Measurements from ENCODE around the gene CDC6. TPM values are rescaled to one million over a fixed set of nuclear protein-coding genes. Genes with fewer than 3 reads are reported as not detected.

CDC6 gene
- total and polyA plus RNA-seq, 2 donors (not counting 1 experiment from before 2014, with no cell fraction given) = 0.69 to 2.2 TPM

DNA sequence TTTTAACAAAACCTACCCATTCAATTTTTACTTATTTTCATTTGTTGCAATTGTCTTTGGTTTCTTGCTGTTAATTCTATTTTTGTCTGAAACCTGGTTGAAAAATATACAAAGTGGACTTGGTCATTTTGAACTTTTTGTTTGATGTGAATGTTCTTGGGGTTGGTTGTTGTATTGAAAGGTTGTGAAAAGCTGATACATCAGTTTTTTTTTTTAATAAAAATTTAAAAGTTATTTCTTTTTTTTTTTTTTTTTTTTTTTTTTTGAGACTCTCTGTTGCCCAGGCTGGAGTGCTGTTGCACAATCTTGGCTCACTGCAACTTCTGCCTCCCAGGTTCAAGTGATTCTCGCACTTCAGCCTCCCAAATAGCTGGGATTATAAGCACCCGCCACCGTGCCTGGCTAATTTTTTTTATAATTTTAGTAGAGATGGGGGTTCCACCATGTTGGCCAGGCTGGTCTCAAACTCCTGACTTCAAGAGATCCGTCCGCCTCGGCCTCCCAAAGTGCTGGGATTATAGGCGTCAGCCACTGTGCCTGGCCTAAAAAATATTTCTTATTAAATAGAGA is 39.7 kb upstream of the CDC6 start:
- Mint-ChIP-seq H3K4me1 (peaks cover 28% of the 10 kb centered on the region), H3K4me3 (no peak overlapping the region), H3K9me3 (ENCODE audit: insufficient read depth) (no peaks in the 10 kb centered on the region), H3K27ac (no peak overlapping the region), H3K27me3 (no peaks in the 10 kb centered on the region)
- WGBS (ENCODE audit: insufficient coverage) = 100% methylated on average over 1 of the region's 7 CpGs
- Histone ChIP-seq H3K9me3 (ENCODE audit: control extremely low read depth in 1 of 3, control insufficient read depth in 2 of 3, insufficient read depth in 1 of 3, low read length in 2 of 3) (no peaks in the 10 kb centered on the region), H3K36me3 (replicated peaks in 1 of 2; ENCODE audit: control extremely low read depth in 1 of 2, control insufficient read depth in 1 of 2, extremely low read depth in 1 of 2, insufficient read depth in 2 of 2, low read length in 1 of 2) (peaks cover 0 to 13% of the 10 kb centered on the region in 2 experiments), H3K4me2 (replicated peaks; ENCODE audit: low read depth, low read length, poor library complexity, severe bottlenecking) (no peak overlapping the region), H3K79me2 (ENCODE audit: control insufficient read depth, insufficient read depth, low read length) (peaks cover 94% of the 10 kb centered on the region), H3K27ac (ENCODE audit: low read length in 2 of 2) (no peak overlapping the region), H3K4me1 (ENCODE audit: control insufficient read depth in 2 of 2, insufficient read depth in 2 of 2, low read length in 2 of 2) (no peaks in the 10 kb centered on the region), H3K27me3 (replicated peaks in 1 of 4; ENCODE audit: control extremely low read depth in 1 of 4, control insufficient read depth in 3 of 4, insufficient read depth in 4 of 4, low read length in 3 of 4) (no peaks in the 10 kb centered on the region), H4K20me1 (ENCODE audit: control insufficient read depth, insufficient read depth, low read length, poor library complexity, severe bottlenecking) (peaks cover 82% of the 10 kb centered on the region), H3K4me3 (ENCODE audit: control extremely low read depth in 1 of 5, extremely low read depth in 1 of 5, insufficient read depth in 1 of 5, low read depth in 2 of 5, low read length in 4 of 5) (no peak overlapping the region), H3K9ac (ENCODE audit: low read length) (no peak overlapping the region), H2AFZ (ENCODE audit: insufficient read depth, low read depth, low read length, poor library complexity, severe bottlenecking) (no peak overlapping the region)
- ATAC-seq (ENCODE audit: low read depth) (no peak), DNase-seq (no peak)
- ChIA-PET POLR2A (no interaction called here), CTCF (no interaction called here)
- TF ChIP-seq EZH2 (IDR thresholded peaks at IDR 0.05; ENCODE audit: borderline replicate concordance, insufficient read depth, low read depth, low read length, poor library complexity, severe bottlenecking) = no peak
- TF ChIP-seq, protein P1, sequence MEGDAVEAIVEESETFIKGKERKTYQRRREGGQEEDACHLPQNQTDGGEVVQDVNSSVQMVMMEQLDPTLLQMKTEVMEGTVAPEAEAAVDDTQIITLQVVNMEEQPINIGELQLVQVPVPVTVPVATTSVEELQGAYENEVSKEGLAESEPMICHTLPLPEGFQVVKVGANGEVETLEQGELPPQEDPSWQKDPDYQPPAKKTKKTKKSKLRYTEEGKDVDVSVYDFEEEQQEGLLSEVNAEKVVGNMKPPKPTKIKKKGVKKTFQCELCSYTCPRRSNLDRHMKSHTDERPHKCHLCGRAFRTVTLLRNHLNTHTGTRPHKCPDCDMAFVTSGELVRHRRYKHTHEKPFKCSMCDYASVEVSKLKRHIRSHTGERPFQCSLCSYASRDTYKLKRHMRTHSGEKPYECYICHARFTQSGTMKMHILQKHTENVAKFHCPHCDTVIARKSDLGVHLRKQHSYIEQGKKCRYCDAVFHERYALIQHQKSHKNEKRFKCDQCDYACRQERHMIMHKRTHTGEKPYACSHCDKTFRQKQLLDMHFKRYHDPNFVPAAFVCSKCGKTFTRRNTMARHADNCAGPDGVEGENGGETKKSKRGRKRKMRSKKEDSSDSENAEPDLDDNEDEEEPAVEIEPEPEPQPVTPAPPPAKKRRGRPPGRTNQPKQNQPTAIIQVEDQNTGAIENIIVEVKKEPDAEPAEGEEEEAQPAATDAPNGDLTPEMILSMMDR (IDR thresholded peaks at IDR 0.05) = no peak
- intact Hi-C loops (cut with micrococcal nuclease) = no loop called here

DNA sequence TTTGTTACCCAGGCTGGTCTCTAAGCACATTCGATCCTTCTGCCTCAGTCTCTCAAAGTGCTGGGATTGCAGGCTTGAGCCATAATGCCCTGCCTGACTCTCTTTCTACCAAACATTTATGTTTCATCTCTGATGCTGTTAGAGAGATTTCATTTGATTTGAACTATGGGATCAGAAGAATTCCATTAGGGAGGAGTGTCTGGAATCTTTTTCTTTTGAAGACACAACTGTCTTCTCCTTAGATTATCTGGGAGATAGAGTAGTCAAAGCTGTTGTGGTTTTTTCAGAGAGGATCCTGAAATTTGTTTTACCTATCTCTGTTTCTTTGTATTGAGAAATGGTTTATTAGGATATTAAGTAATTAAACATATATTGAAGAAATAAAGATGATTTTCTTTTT is 39.2 kb upstream of the CDC6 start:
- no peaks in the 10 kb centered on the region for H3K9me3 Mint-ChIP-seq (ENCODE audit: insufficient read depth)

More for the DNA sequence above, 39.2 kb upstream of the CDC6 start:
- ChIA-PET CTCF (no interaction called here), POLR2A (no interaction called here)
- peaks cover 27% of the 10 kb centered on the region for H3K4me1 Mint-ChIP-seq
- H3K4me3 Mint-ChIP-seq = no peak overlapping the region
- H3K27ac ChIP-seq (ENCODE audit: low read length in 2 of 2) = no peak overlapping the region
- no peak overlapping the region for H3K27ac Mint-ChIP-seq
- H4K20me1 ChIP-seq (ENCODE audit: control insufficient read depth, insufficient read depth, low read length, poor library complexity, severe bottlenecking) = peaks cover 80% of the 10 kb centered on the region
- ATAC-seq (ENCODE audit: low read depth) = no peak
- WGBS (ENCODE audit: insufficient coverage) = no CpG with 5 or more reads among the region's 1 CpG
- H3K4me1 ChIP-seq (ENCODE audit: control insufficient read depth in 2 of 2, insufficient read depth in 2 of 2, low read length in 2 of 2) = no peaks in the 10 kb centered on the region
- H3K36me3 ChIP-seq (replicated peaks in 1 of 2; ENCODE audit: control extremely low read depth in 1 of 2, control insufficient read depth in 1 of 2, extremely low read depth in 1 of 2, insufficient read depth in 2 of 2, low read length in 1 of 2) = peaks cover 0 to 15% of the 10 kb centered on the region in 2 experiments
- DNase-seq = no peak
- H3K4me3 ChIP-seq (ENCODE audit: control extremely low read depth in 1 of 5, extremely low read depth in 1 of 5, insufficient read depth in 1 of 5, low read depth in 2 of 5, low read length in 4 of 5) = no peak overlapping the region
- H3K79me2 ChIP-seq (ENCODE audit: control insufficient read depth, insufficient read depth, low read length) = peaks cover 94% of the 10 kb centered on the region
- H3K4me2 ChIP-seq (replicated peaks; ENCODE audit: low read depth, low read length, poor library complexity, severe bottlenecking) = no peak overlapping the region
- no peak for TF ChIP-seq EZH2 (IDR thresholded peaks at IDR 0.05; ENCODE audit: borderline replicate concordance, insufficient read depth, low read depth, low read length, poor library complexity, severe bottlenecking)
- TF ChIP-seq, protein P1 (IDR thresholded peaks at IDR 0.05) = no peak
- intact Hi-C loops (cut with micrococcal nuclease) = no loop called here
- no peaks in the 10 kb centered on the region for H3K27me3 ChIP-seq (replicated peaks in 1 of 4; ENCODE audit: control extremely low read depth in 1 of 4, control insufficient read depth in 3 of 4, insufficient read depth in 4 of 4, low read length in 3 of 4)
- no peak overlapping the region for H2AFZ ChIP-seq (ENCODE audit: insufficient read depth, low read depth, low read length, poor library complexity, severe bottlenecking)
- no peaks in the 10 kb centered on the region for H3K27me3 Mint-ChIP-seq
- no peaks in the 10 kb centered on the region for H3K9me3 ChIP-seq (ENCODE audit: control extremely low read depth in 1 of 3, control insufficient read depth in 2 of 3, insufficient read depth in 1 of 3, low read length in 2 of 3)
- no peak overlapping the region for H3K9ac ChIP-seq (ENCODE audit: low read length)

Data from B cell (primary cell).